ENCODE results near the gene SNRNP40.
A peak's percentile ranks its signal among the peaks of the same experiment; 100 is the strongest.

Gene SNRNP40

GRCh38 chr1:31261916-31262315 lies 34.7 kb downstream of the SNRNP40 start:
- no peak for TF ChIP-seq POLR2A (IDR thresholded peaks at IDR 0.05; ENCODE audit: low read length)
- TF ChIP-seq GATA1 (IDR thresholded peaks at IDR 0.05; ENCODE audit: low read depth, low read length): no peak
- DNase-seq: no peak

GRCh38 chr1:31259746-31260145 lies 36.8 kb downstream of the SNRNP40 start:
- no peak for DNase-seq

GRCh38 chr1:31258581-31258980 lies 38.0 kb downstream of the SNRNP40 start:
- TF ChIP-seq POLR2A (IDR thresholded peaks at IDR 0.05; ENCODE audit: low read length) (no peak), GATA1 (IDR thresholded peaks at IDR 0.05; ENCODE audit: low read depth, low read length) (no peak)
- DNase-seq: no peak

More at GRCh38 chr1:31259746-31260145, 36.8 kb downstream of the SNRNP40 start:
- TF ChIP-seq POLR2A (IDR thresholded peaks at IDR 0.05; ENCODE audit: low read length) (no peak), GATA1 (IDR thresholded peaks at IDR 0.05; ENCODE audit: low read depth, low read length) (no peak)

GRCh38 chr1:31257213-31257612 lies 39.4 kb downstream of the SNRNP40 start:
- TF ChIP-seq POLR2A (IDR thresholded peaks at IDR 0.05; ENCODE audit: low read length) (no peak), GATA1 (IDR thresholded peaks at IDR 0.05; ENCODE audit: low read depth, low read length) (no peak)
- no peak for DNase-seq

GRCh38 chr1:31249854-31250253 lies 46.7 kb downstream of the SNRNP40 start:
- no peak for DNase-seq
- no peak for TF ChIP-seq GATA1 (IDR thresholded peaks at IDR 0.05; ENCODE audit: low read depth, low read length)
- no peak for TF ChIP-seq POLR2A (IDR thresholded peaks at IDR 0.05; ENCODE audit: low read length)

- no peak for DNase-seq
- TF ChIP-seq GATA1 (IDR thresholded peaks at IDR 0.05; ENCODE audit: low read depth, low read length): no peak
These were observed 48.3 kb downstream of the SNRNP40 start for GRCh38 chr1:31248276-31248675.

- no peak for TF ChIP-seq GATA1 (IDR thresholded peaks at IDR 0.05; ENCODE audit: low read depth, low read length)
- TF ChIP-seq POLR2A (IDR thresholded peaks at IDR 0.05; ENCODE audit: low read length): no peak
- no peak for DNase-seq
These were observed 52.3 kb downstream of the SNRNP40 start for GRCh38 chr1:31244326-31244725.

GRCh38 chr1:31243501-31244286 lies 52.9 kb downstream of the SNRNP40 start:
- TF ChIP-seq POLR2A (IDR thresholded peaks at IDR 0.05; ENCODE audit: low read length): no peak
- TF ChIP-seq GATA1 (IDR thresholded peaks at IDR 0.05; ENCODE audit: low read depth, low read length): no peak
- no peak for DNase-seq

- DNase-seq: no peak
- no peak for TF ChIP-seq GATA1 (IDR thresholded peaks at IDR 0.05; ENCODE audit: low read depth, low read length)
- no peak for TF ChIP-seq POLR2A (IDR thresholded peaks at IDR 0.05; ENCODE audit: low read length)
These were observed 55.3 kb downstream of the SNRNP40 start for GRCh38 chr1:31241321-31241720.

- no peak for TF ChIP-seq POLR2A (IDR thresholded peaks at IDR 0.05; ENCODE audit: low read length)
- DNase-seq: peak in 1 of 2 experiments; percentile 10
These were observed 56.8 kb downstream of the SNRNP40 start, which contains the start of gene NKAIN1 for GRCh38 chr1:31239653-31240241. Gene NKAIN1 (minus strand): TSS chr1:31239887. CDS start chr1:31239547, 340 bp downstream.

- TF ChIP-seq POLR2A (IDR thresholded peaks at IDR 0.05; ENCODE audit: low read length) (no peak), GATA1 (IDR thresholded peaks at IDR 0.05; ENCODE audit: low read depth, low read length) (no peak)
- peak; percentile 13 to 19 for DNase-seq
These were observed 57.5 kb downstream of the SNRNP40 start for GRCh38 chr1:31238986-31239613.

- no peak for TF ChIP-seq GATA1 (IDR thresholded peaks at IDR 0.05; ENCODE audit: low read depth, low read length)
- TF ChIP-seq POLR2A (IDR thresholded peaks at IDR 0.05; ENCODE audit: low read length): no peak
- no peak for DNase-seq
These were observed 58.0 kb downstream of the SNRNP40 start for GRCh38 chr1:31238612-31238985.

GRCh38 chr1:31234870-31235269 lies 61.7 kb downstream of the SNRNP40 start:
- no peak for TF ChIP-seq GATA1 (IDR thresholded peaks at IDR 0.05; ENCODE audit: low read depth, low read length)
- no peak for TF ChIP-seq POLR2A (IDR thresholded peaks at IDR 0.05; ENCODE audit: low read length)

GRCh38 chr1:31234123-31234708 lies 62.4 kb downstream of the SNRNP40 start:
- no peak for TF ChIP-seq POLR2A (IDR thresholded peaks at IDR 0.05; ENCODE audit: low read length)
- TF ChIP-seq GATA1 (IDR thresholded peaks at IDR 0.05; ENCODE audit: low read depth, low read length): no peak
- DNase-seq: no peak

More at GRCh38 chr1:31234870-31235269, 61.7 kb downstream of the SNRNP40 start:
- no peak for DNase-seq

Data from erythroblast (primary cell).